Astrocyte of the spinal cord (primary cell): ENCODE measurements around the gene OPA1.
"Not testable (repeated sequence)": the region's sequence is repeated elsewhere in the genome, so short reads cannot be mapped to it uniquely, and the experiment has no call there.

Experiments
- DNase-seq: peaks from one replicate; pipeline ENCODE4 v3.0.0; 2011; ENCODE audit warnings: low read depth, low spot score
- H3K4me3 ChIP-seq: 2 replicates; pipeline ENCODE4 v1.5.1; 2011; ENCODE audit warnings: low read depth, mild to moderate bottlenecking, low read length, moderate library complexity
- CTCF ChIP-seq: IDR thresholded peaks from 2 replicates; pipeline ENCODE4 v1.5.1; 2012; ENCODE audit warnings: low read depth, mild to moderate bottlenecking, low read length, inconsistent platforms
- in situ Hi-C: cut with HindIII; loops from 2 replicates; pipeline ENCODE4 v1.10.0; 2017; ENCODE audit warnings: low sequenced_read_pairs

The OPA1 gene

DNA sequence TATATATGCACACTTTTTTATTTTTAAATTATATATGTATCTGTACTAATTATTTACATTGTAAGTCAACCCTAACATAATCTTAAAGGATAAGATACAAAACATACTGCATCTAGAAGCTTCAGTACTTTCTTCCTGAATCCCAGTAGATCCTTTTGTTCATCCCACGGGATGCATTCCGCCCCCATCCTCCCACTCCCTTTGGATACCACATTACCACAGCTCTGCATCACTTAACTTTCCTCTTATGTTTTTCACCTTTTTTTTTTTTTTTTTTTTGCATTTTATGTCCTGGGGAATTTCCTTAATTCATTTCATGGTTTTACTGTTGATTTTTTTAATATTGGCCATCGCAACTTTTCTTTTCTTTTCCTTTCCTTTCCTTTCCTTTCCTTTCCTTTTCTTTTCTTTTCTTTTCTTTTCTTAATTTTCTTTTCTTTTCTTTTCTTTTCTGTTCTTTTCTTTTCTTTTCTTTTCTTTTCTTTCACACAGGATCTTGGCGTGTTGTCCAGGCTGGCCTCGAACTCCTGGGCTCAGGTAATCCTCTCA is 3.0 kb downstream of the OPA1 start:
- no peak overlapping the region for H3K4me3 ChIP-seq
- TF ChIP-seq CTCF: no peak
- in situ Hi-C loops: no loop called here
- DNase-seq: no peak

GRCh38 chr3:193598202-193598601 is 5.2 kb downstream of the OPA1 start:
- DNase-seq: no peak
- TF ChIP-seq CTCF: no peak
- in situ Hi-C loops: no loop called here
- no peak overlapping the region for H3K4me3 ChIP-seq

DNA sequence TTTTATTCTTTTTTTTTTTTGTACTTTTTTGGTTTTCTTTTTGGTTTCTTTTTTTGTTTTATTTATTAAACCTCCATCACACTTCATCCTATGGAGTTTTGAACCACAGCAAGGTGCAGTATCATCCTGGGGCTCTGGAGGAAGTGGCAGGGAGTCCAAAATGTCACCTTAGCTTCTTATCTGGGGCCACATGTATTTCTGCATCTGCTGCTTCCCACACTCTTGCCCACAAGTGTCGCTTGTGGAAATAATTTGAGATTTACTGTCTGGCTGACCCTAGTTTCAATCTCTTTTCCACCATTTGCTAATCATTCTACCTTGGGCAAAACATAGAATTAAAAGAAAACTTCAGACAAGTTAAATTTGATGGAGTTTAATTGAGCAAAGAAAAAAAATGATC is 6.4 kb downstream of the OPA1 start:
- DNase-seq: no peak
- no peak for TF ChIP-seq CTCF
- in situ Hi-C loops: no loop called here
- H3K4me3 ChIP-seq: no peak overlapping the region

GRCh38 chr3:193605876-193606275 is 12.9 kb downstream of the OPA1 start:
- peak; percentile 87 for TF ChIP-seq CTCF
- in situ Hi-C loops: no loop called here
- DNase-seq: peak; percentile 56

DNA sequence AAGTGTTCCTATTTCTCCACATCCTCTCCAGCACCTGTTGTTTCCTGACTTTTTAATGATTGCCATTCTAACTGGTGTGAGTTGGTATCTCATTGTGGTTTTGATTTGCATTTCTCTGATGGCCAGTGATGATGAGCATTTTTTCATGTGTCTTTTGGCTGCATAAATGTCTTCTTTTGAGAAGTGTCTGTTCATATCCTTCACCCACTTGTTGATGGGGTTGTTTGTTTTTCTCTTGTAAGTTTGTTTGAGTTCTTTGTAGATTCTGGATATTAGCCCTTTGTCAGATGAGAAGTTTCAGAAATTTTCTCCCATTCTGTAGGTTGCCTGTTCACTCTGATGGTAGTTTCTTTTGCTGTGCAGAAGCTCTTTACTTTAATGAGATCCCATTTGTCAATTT is 13.9 kb downstream of the OPA1 start:
- in situ Hi-C loops, DNase-seq, H3K4me3 ChIP-seq: not testable (repeated sequence)

More at GRCh38 chr3:193605876-193606275, 12.9 kb downstream of the OPA1 start:
- no peak overlapping the region for H3K4me3 ChIP-seq

DNA sequence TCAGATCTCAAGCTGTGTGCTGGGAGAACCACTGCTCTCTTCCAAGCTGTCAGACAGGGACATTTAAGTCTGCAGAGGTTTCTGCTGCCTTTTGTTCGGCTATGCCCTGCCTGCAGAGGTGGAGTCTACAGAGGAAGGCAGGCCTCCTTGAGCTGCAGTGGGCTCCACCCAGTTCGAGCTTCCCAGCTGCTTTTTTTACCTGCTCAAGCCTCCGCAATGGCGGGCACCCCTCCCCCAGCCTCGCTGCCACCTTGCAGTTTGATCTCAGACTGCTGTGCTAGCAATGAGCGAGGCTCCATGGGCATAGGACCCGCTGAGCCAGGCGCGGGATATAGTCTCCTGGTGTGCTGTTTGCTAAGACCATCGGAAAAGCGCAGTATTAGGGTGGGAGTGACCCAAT is 17.5 kb downstream of the OPA1 start:
- in situ Hi-C loops, H3K4me3 ChIP-seq, DNase-seq: not testable (repeated sequence)

GRCh38 chr3:193614430-193614829 is 21.4 kb downstream of the OPA1 start:
- no peak overlapping the region for H3K4me3 ChIP-seq
- in situ Hi-C loops: no loop called here
- no peak for DNase-seq
- TF ChIP-seq CTCF: no peak

DNA sequence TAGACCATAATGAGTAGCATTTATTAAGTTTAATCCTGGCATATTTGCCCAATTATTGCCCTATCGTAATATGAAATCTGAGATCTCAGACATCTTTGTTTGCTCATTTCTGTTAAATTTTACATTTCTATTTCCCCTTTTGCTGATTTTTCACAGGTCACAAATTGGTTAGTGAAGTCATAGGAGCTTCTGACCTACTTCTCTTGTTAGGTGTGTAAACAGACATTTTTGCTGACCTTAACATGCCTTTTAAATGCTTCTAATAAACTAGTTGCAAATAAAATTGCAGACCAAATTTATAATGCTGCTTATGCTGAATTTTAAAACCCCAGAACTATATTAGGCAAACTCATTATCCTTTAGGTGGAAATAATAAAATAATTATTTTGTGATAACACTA is 24.6 kb downstream of the OPA1 start:
- DNase-seq: no peak

More for the DNA sequence above, 24.6 kb downstream of the OPA1 start:
- TF ChIP-seq CTCF: no peak
- in situ Hi-C loops: no loop called here
- H3K4me3 ChIP-seq: no peak overlapping the region
